ENCODE data around the gene RBMS1. TPM values are rescaled to one million over a fixed set of nuclear protein-coding genes. Genes with fewer than 3 reads are reported as not detected.

Gene RBMS1
- total and polyA plus RNA-seq, 2 experiments from 2014 or later: 55.5 to 94.8 TPM

GRCh38 chr2:160533482-160533881, 39.9 kb upstream of the RBMS1 start:
- Histone ChIP-seq H3K4me2 (no peak overlapping the region), H3K9me2 (ENCODE audit: insufficient read depth) (no peaks in the 10 kb centered on the region; the same call in 1 of the 2 replicates), H3K4me3 (no peak overlapping the region), H2AFZ (peak overlapping the region; percentile 84), H3K27ac (ENCODE audit: low read depth) (no peak overlapping the region), H3K4me1 (ENCODE audit: insufficient read depth) (no peaks in the 10 kb centered on the region), H3K79me2 (replicated peaks; ENCODE audit: insufficient read depth) (no peaks in the 10 kb centered on the region), H3F3A (replicated peaks; ENCODE audit: low read depth) (no peaks in the 10 kb centered on the region), H3K27me3 (ENCODE audit: insufficient read depth) (no peaks in the 10 kb centered on the region), H3K36me3 (ENCODE audit: insufficient read depth) (no peaks in the 10 kb centered on the region), H4K20me1 (replicated peaks; ENCODE audit: insufficient read depth) (no peaks in the 10 kb centered on the region)
- ATAC-seq (no peak), DNase-seq (ENCODE audit: low spot score) (no peak)
- no peaks in the 10 kb centered on the region for H3K4me1 Mint-ChIP-seq
- H3K27ac Mint-ChIP-seq: no peak overlapping the region
- no peak overlapping the region for H3K4me3 Mint-ChIP-seq
- peaks cover 1% of the 10 kb centered on the region for H3K27me3 Mint-ChIP-seq (ENCODE audit: insufficient read depth, low read depth, poor library complexity)
- H3K9me3 Mint-ChIP-seq: no peaks in the 10 kb centered on the region
- TF ChIP-seq STAT1 (IDR thresholded peaks at IDR 0.05; ENCODE audit: unreplicated experiment) (no peak), EZH2 (IDR thresholded peaks at IDR 0.05; ENCODE audit: low read depth, unreplicated experiment) (no peak), EZH2phosphoT487 (IDR thresholded peaks at IDR 0.05; ENCODE audit: unreplicated experiment) (no peak)
- H3K36me3 Mint-ChIP-seq (ENCODE audit: low read depth): no peaks in the 10 kb centered on the region

- H3K4me1 ChIP-seq (ENCODE audit: insufficient read depth): no peaks in the 10 kb centered on the region
- H3K36me3 ChIP-seq (ENCODE audit: insufficient read depth): no peaks in the 10 kb centered on the region
- DNase-seq (ENCODE audit: low spot score) (no peak), ATAC-seq (no peak)
- H3K4me3 Mint-ChIP-seq: no peak overlapping the region
- no peaks in the 10 kb centered on the region for H4K20me1 ChIP-seq (replicated peaks; ENCODE audit: insufficient read depth)
- H3K36me3 Mint-ChIP-seq (ENCODE audit: low read depth): no peaks in the 10 kb centered on the region
- no peaks in the 10 kb centered on the region for H3K4me1 Mint-ChIP-seq
- H3K4me3 ChIP-seq: no peak overlapping the region
- H3K27ac Mint-ChIP-seq: no peak overlapping the region
- H3K9me2 ChIP-seq (ENCODE audit: insufficient read depth): no peaks in the 10 kb centered on the region; the same call in 1 of the 2 replicates
- H3K27me3 Mint-ChIP-seq (ENCODE audit: insufficient read depth, low read depth, poor library complexity): peaks cover 1% of the 10 kb centered on the region
- H3K27ac ChIP-seq (ENCODE audit: low read depth): no peak overlapping the region
- no peaks in the 10 kb centered on the region for H3K79me2 ChIP-seq (replicated peaks; ENCODE audit: insufficient read depth)
- no peak overlapping the region for H2AFZ ChIP-seq
- H3K9me3 Mint-ChIP-seq: no peaks in the 10 kb centered on the region
- no peak overlapping the region for H3K4me2 ChIP-seq
- H3F3A ChIP-seq (replicated peaks; ENCODE audit: low read depth): no peaks in the 10 kb centered on the region
- H3K27me3 ChIP-seq (ENCODE audit: insufficient read depth): no peaks in the 10 kb centered on the region
- TF ChIP-seq STAT1 (IDR thresholded peaks at IDR 0.05; ENCODE audit: unreplicated experiment) (no peak), REST (IDR thresholded peaks at IDR 0.05; ENCODE audit: unreplicated experiment) (no peak), CTCF (conservative IDR thresholded peaks at IDR 0.05; ENCODE audit: low read depth in 2 of 2) (no peak), ETS1 (IDR thresholded peaks at IDR 0.05) (no peak), EZH2phosphoT487 (IDR thresholded peaks at IDR 0.05; ENCODE audit: unreplicated experiment) (no peak), ZNF331 (CRISPR knock-in tag; IDR thresholded peaks at IDR 0.05; ENCODE audit: low read depth) (no peak), EZH2 (IDR thresholded peaks at IDR 0.05; ENCODE audit: low read depth, unreplicated experiment) (no peak), NANOG (IDR thresholded peaks at IDR 0.05; ENCODE audit: borderline replicate concordance) (no peak), CREB1 (CRISPR knock-in tag; IDR thresholded peaks at IDR 0.05; ENCODE audit: low read depth) (no peak), ZNF114 (CRISPR knock-in tag; IDR thresholded peaks at IDR 0.05) (no peak), JUNB (IDR thresholded peaks at IDR 0.05; ENCODE audit: unreplicated experiment) (no peak), POLR2AphosphoS5 (IDR thresholded peaks at IDR 0.05; ENCODE audit: low read depth) (no peak)
These were observed 38.8 kb upstream of the RBMS1 start for GRCh38 chr2:160532388-160532787.

All from GM23338 (cell line).